ENCODE data around the gene NFATC3.

The NFATC3 gene

DNA sequence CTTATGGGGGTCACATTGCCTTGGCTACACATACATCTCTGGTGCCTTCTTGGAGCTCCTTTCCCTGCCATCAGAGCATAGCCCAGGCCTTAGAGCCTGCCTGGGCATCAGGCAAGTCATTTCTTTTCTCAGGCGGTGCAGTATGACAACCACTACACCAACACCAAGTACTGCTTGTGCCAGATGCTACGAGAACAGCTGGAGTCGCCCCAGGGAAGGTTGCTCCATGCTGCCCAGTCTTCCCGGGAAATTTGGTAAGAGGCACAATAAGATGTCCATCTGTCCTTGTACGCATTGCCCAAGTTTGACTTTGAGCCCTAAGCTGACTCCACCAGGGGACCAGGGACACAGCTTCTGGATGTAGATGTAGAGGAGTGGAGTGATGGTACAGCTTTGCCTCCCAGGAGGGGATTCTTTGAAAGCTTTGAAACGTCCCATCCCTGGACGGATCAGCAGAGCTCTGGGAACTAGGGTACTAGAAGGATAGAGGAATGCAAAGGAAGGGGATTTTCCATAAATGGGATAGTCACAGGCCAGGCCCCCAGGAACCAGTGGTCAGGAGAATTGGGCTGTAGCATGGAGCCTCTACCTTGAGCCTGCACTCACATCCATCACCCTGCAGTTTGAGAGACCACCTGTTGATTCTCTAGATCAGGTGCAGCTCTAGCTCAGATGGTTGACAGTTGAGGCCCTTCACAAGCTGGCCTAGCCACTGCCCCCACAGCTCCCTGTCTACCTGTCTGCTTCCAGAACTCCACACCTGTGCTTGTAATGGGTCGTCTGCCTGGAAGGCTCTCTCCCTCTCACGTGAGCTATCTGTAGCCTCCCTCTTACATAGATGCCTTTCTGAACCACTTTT lies 11.0 kb upstream of the NFATC3 start:
- DNase-seq, result no peak

DNA sequence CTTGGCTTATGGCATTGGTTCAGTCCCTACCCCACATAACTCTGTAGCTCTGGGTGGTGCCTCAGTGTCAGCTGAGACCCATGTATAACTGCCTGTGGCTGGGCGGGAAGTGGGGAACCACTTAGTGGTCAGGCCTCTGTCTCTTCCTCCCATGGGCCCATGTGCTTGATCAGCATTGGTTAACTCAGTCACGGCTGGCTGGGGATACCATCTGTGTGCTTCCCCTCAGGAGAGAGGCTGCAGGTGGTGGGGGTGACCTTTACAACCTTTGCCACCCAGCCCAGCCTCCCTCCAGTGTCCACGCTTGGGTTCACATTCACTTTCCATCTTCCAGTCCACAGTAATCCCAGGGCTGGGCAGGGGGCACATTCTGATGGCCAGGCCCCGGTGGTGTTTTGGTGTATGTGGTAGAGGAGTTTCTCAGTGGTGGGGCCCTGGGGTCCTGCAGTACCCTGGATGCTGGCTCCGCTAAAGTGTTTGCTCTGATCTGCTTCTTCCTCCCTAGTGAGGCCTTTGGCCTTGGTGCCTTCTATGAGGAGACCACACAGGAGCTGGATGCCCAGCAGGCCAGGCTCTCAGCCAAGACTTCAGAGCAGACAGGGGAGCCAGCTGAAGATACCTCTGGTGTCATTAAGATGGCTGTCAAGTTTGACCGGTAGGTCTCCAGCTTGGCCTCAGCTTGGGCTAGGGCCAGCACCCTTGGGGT lies 10.2 kb upstream of the NFATC3 start:
- no peak for DNase-seq

DNA sequence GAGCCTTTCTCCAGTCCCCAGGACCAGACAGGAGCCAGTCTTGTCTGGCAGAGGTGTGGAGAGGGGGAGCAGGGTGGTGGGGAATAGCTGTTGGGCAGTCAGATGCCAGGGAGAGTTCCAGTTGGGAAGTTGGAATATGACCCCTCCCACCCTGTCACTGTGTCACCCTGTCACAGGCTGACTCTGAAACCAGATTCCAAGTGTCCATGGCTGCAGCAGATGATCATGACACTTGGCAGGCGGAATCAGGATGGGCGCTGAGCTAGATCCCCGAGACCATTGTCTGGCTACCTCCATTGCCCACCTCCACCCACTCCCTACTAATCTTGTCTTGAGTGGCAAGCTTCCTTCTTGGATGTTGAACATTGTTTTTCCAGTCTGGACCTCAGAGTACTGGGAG lies 9.2 kb upstream of the NFATC3 start:
- DNase-seq, result no peak

DNA sequence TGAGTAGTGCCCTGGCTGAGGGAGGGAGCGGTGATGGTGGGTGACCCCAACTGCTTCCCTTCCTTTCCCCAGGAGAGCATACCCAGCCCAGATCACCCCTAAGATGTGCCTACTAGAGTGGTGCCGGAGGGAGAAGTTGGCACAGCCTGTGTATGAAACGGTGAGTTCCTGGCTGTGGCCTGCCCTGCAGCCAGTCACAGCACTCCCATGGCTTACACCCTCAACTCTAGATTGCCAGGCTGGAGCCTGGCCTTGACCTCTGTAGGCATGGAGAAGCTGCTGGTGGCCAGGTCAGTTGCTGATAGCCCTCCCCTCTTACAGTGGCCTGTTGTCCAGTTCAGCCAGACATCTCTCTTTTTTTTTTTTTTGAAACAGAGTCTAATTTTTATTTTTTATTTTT lies 8.6 kb upstream of the NFATC3 start:
- DNase-seq, result no peak

DNA sequence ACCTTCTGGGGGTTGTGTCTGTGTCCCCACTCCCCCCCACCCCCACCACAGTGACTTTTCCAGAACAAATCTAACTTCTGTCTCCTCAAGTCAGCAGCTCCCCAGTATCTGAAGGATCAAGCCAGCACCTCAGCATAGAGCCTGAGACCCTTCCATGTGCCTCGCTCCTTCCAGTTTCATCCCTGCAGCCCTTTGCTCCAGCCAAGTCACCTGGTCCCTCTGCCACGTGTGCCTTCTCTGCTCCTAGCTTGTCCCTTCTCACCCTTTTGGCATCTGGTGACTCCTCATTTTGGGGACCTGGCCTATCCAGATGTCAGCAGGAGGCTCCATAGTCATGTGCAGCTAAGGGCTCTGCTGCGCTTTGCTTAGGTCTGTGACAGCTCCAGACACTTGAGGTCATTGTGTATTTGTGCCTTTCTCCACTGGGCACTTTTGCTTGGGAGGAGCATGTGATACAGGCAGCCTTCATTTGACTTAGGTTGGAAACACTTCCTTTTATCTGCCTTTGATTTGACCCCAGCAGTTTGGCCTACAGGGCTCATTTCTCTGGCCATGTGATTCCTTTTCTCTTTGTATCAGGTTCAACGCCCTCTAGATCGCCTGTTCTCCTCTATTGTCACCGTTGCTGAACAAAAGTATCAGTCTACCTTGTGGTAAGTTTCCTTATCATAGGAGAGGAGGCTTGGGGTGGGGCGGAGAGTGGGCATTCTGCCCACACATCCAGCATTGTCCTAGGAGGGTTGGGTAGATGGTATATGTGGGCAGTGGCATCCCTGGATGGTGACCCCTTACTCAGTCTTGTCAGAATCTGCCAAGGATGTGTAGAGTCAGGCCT lies 7.1 kb upstream of the NFATC3 start:
- no peak for DNase-seq

DNA sequence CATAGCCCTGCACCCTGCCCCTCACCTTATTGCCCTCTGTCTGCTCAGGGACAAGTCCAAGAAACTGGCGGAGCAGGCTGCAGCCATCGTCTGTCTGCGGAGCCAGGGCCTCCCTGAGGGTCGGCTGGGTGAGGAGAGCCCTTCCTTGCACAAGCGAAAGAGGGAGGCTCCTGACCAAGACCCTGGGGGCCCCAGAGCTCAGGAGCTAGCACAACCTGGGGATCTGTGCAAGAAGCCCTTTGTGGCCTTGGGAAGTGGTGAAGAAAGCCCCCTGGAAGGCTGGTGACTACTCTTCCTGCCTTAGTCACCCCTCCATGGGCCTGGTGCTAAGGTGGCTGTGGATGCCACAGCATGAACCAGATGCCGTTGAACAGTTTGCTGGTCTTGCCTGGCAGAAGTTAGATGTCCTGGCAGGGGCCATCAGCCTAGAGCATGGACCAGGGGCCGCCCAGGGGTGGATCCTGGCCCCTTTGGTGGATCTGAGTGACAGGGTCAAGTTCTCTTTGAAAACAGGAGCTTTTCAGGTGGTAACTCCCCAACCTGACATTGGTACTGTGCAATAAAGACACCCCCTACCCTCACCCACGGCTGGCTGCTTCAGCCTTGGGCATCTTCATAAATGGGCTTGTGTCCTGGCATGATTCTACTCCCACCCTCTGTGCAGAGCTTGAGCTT lies 6.3 kb upstream of the NFATC3 start:
- DNase-seq, result no peak

DNA sequence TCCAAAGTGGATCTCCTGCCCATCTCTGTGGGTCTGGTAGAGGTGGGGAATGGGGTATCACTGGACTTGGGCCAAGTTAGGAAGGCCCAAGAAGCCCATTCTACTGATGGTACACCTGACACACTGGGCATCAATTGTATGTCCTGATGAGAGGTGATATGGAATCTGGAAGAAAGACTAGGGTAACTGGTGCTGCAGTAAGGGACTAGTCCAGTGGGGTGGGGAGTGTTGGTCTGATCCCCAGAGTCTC lies 5.9 kb upstream of the NFATC3 start:
- DNase-seq, result no peak

DNA sequence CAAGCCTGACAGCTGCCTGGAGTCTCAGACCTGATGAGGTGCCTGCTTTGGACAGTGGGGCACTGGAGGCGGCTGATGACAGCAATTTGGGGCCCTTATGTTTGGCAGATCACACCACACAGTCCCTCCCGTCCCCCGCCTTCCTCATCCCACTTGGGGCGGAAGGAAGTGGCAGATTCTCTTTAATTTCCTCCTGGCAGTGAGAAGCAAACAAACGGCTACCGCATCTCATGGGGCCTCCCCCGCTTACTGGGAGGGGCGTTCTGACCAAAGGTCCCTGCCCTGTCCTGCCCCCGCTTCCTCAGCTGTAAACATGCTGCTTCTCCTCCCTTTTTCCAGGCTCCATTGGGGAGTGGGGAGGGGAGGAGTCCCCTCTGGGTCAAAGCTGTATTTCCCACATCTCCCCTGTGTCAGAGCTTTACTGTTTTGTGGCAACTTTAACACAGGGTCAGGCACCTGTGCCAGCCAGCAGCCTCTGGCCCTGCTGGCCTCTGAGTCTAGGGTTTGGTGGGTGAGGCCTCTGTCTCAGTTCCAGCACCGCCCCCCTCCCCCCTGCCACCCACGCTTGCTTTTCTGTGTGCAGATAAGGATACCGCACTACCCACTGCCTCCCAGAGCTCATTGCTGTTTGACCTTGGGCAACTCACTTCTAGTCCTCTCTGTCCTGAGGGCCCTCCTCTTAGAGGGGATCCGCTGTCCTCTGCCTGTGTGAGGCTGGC lies 5.4 kb upstream of the NFATC3 start:
- DNase-seq, result no peak

DNA sequence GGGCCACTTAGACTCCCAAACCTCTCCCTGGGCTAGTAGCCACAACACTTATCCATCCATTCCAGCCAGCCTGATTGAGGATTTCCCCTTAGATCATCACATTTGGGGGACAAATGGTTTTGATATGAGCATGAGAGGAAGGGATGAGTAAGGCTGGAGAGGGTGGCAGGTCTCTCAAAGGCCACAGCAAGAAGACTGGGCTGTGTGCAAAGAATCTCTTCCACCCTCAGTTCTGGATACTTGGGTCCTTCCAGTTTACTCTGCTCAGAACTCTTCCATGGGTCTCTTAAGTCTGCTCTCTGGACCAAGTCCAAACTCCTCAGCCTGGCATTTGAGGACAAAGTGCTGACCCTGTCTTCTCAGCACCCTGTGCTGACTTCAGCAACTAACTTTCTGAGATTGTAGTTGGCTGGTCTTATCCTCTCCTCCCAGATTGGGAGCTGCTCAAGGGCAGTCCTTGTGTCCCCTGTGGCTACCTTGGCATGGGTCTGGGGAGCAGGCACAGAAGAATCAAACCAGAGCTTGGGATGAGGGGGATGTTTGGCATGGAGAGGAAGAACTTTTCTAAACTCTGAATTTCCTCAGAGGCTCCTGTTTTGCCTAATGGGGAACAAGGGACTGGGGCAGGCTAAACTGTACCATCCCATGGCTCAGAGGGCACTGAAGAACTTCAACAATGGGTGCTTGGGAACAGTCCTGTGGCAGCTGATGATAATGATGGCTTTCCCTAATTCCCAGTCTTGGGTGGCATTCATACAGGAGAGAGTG lies 3.1 kb upstream of the NFATC3 start:
- no peak for DNase-seq

DNA sequence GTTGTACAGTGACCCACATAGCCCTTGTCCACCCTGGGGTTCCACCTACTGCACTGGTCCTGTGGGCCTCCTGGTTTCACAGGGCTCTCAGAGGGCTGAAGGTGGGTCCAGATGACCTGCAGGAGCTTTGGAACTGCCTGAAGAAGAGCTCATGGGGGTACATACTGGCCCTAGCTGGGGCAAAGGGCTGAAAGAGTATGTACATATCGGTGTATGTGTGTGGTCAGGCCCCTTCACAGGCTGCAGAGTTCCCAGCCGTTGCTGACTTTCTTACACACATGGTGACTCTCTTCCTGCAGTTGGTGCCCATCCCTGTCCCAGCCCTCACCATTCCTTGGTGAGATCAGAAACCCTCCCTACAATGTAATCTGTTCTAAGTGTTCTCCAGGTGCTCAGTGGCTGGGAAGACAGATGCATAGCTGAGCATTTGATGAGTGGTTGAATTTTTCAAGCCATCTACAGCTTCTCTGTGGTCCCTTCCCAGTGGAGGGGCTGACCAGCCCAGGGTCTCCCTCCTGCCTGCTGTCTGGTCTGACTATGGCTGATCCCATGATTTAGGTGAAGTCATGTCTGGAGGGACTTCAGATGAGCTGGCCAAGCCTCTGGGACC lies 2.4 kb upstream of the NFATC3 start:
- DNase-seq, result no peak

DNA sequence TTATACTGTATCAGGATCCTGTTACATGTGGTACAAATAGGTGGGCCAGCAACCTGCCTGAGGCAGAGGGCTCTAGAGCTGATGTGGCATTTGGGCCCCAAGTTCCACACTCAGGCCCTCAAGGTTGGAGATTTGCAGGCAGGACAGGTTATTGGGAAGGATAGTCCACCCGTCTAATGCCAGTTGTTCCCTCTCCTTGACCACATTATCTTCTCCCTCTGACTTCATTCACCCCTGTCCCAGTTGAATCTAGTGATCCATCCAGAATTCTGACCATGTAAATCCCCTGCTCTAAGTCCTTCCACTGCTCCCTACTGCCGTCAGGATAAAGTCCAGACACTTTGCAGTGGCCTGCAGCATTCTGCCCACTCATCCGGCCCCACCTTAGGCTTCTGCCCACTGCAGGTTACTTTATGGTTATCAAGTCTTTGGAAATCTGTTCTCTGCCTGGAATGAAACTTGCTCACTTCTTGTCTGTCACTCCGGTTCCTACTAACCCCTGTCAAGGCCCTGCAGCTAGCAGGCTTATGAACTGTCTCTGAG lies 1.9 kb upstream of the NFATC3 start:
- no peak for DNase-seq

DNA sequence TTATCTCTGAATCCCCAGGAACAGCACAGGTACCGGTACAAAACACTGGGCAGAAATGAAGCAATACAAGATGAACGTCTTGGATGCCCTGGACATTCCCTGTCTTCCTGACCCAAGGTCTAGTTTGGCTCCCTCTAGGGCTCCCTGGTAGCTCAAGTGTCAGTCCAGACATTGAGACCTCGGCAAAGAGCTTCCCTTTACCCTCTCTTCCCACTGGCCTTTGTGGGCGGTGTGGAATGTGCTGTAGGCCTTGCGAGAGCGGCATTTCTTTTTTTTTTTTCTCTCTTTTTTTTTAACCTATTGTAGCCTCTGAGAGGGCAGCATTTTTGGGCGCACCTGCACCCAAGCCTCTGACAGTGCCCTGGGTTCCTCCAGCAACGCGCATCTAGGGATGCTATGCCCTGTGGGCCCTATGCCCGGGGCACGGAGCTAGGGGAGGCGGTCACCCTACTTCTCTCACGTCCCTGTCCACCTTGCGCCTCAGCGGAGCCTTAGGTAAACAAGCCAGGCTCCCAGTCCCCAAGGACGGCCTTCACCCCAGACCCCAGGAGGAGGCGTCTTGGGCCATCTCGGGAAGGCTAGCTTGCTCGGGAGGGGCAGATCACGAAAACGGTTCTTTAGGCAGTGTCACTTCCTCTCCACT lies 1.2 kb upstream of the NFATC3 start:
- no peak for DNase-seq

DNA sequence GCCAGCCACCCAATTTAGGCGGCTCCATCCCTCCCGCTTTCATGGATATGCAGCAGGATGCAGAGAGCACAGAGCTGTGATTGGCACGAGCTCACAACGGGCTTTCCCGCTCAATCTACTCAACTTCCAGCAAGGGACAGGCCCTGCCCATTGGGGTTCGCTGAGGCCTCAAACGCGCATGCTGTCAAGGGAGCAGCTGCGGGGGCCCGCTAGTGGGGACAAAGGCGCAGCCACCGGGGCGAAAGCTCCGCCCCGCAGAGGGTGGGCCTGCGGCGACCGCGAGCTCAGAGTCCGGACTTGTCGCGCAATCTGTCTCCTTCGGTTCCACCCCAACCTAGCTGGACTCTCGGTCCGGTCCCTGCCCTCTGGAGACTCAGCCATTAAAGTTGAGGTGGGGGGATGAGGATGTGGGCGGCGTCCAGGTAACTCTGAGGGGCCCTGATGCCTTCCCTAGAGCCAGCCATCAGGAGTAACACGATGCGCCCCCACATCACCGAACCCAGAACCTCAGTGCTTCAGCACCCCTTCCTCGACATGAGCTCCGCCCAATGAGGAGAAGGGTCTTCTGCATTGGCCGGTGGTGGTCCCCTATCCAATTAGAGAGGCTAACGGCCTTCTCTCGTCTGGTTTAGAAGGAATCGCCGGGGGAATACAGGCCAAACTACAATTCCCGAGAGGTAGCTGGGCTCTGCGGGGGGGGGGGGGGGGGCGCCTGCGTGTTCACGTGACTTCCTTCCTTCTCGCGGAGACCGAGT lies 489 bp upstream of the NFATC3 start:
- DNase-seq, result peak; percentile 26

DNA sequence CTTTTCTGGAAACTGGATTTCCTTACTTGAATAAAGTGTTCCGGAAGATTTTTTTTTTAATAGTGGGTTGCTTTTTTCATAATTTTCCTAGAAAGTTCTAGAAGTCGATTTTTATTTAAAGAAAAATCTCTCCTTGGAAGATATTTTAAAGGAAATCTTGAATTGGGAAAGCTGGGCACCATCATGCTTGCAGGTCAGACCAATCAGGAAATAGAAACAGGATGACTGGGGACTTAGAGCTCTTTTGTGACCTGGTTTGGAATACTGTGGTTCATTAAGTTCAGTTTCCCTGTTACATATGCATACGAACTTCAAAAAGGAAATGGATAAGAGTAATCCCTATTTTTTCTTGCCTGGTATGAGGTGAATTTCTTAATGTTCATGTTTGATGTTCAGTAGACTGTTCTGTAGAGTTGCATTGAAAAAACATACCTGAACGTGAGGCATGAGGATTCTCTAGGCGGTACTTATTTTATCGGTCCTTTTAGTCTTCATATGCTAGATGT lies 1.2 kb downstream of the NFATC3 start:
- DNase-seq, result no peak

DNA sequence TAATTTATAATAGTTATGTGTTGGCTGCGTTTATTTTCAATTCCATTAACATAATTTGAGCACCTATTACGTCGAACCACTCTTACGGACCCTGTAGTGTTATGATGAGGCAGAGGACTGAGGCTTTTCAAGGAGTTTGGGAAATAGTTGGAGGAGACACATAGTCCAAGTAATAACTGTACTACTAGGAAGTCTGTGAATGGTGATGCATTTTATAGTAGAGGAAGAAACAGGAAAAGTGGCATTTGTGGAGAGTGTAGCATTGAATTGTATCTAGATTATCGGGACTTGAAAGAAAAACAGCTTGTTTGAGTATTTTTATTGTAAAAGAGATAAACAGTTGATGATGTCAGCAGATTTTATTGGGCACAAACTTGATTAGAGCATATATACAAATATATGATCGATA lies 1.7 kb downstream of the NFATC3 start:
- no peak for DNase-seq

DNA sequence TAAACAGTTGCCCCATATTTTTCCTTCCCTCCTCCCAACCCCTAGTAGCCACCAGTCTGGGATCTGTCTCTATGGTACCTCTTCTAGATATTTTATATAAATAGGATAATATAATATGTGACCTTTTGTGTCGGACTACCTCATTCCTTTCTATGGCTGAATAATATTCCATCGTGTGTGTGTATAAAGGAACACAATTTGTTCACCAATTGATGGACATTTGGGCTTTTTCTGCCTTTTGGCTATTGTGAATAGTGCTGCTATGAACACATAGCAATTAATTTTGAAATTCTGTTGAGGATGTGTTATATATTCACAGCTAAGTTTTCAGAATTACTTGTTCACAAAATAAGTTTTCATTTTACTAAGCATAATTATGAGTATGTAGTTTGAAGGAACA lies 2.5 kb downstream of the NFATC3 start:
- DNase-seq, result no peak

DNA sequence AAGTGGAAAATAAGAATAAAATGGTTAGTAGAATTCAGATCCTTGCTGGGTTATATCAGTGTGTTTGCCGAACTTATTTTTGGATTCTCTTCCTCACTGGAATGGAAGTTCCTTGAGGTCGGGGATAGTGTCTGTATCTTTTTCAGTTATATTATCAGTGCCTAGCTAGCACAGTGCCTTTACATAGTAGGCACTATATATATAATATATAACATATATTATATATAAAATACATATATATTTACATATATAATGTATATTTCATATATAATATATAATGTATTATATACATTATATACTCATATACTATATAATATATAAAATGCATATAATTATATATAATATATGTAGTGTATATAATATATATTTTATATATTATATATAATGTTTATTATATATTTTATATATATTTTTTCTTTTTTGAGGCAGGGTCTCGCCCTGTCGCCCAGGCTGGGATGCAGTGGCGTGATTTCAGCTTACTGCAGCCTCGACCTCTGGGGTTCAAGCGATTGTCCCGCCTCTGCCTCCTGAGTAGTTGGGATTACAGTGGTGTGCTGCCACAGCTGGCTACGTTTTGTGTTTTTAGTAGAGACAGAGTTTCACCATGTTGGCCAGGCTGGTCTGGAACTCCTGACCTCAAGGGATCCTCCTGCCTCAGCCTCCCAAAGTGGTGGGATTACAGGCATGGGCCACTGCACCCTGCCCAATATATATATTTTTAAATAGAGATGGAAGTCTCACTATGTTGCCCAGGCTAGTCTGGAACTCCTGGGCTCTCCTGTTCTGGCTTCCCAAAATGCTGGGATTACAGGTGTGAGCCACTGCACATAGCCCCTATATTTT lies 3.2 kb downstream of the NFATC3 start:
- DNase-seq, result no peak

DNA sequence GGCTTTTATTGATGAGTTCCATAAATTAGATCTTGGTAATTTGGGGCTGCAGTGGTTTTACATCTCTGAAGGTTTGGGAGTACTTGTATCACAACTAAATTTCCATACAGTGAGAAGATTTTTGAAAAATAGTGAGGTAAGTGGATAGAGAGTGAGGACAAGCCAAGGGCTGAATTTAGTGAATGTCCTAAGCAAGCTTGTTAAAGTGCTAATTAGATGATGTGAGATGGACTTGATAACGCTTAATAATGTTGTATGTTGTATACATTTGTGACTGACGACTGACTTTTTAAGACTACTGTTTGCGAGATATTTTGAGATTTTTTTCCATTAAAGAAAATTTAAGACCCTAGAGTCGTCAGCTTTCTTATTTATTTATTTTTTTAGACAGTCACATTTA lies 3.9 kb downstream of the NFATC3 start:
- no peak for DNase-seq

DNA sequence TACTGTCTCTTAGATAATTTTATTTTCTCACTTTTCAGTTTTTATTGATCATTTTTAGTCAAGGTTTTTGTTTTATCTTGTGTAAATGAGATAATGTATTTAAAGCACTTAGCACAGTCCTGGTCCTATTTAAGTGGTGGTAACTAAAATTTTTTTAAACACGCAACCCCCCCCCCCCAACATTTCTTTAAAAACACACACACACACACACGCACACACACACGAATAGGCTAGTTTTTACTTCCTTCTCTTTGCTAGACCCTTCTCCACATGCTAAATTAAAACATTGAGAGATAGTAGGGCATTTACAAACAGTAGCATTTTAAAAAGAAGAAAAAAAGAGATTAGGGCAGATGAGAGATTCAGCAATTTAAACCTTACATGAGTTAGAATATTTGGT lies 5.0 kb downstream of the NFATC3 start:
- DNase-seq, result no peak

Data from NCI-H2029 (cell line).